Activated CD4-positive, alpha-beta T cell treated with anti-CD3 and anti-CD28 coated beads, Interleukin-2, amount 50 U/mL, for 4 hours (primary cell): Measurements from ENCODE around the gene CEP164.
"Not testable (repeated sequence)": the region's sequence is repeated elsewhere in the genome, so short reads cannot be mapped to it uniquely, and the experiment has no call there.

Source experiments
- DNase-seq, 2 experiments: peaks; one replicate each; pipeline ENCODE4 v3.0.0-alpha.2; 2020

The CEP164 gene

GRCh38 chr11:117399100-117399840 lies 71.6 kb downstream of the CEP164 start:
- not testable (repeated sequence) for DNase-seq

- DNase-seq: not testable (repeated sequence)
Measured at GRCh38 chr11:117405898-117406297, 78.2 kb downstream of the CEP164 start.

- no peak for DNase-seq
Measured at GRCh38 chr11:117407016-117407415, 79.4 kb downstream of the CEP164 start.

DNA sequence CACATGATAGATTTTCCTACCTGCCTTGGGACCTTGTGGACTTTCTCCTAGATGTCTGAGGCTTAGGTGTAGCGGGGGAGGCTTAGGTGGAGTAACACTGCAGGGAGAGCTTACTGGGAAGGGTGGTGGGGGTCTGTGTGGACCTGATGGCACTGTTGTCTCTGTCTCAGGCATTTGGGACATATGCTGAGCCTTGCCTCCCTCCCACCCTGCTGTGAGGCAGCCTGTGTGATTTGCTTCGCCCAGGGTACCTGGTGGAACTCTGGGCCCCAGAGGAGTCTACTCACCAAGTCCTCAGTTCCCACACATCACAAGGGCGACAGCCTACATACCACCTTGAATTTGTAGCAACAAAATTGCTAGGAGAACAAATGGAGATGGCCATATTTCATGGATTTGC lies 80.7 kb downstream of the CEP164 start:
- no peak for DNase-seq

GRCh38 chr11:117409511-117409910 lies 81.9 kb downstream of the CEP164 start:
- no peak for DNase-seq

- DNase-seq: no peak
Measured at GRCh38 chr11:117410238-117410637, 82.6 kb downstream of the CEP164 start.

DNA sequence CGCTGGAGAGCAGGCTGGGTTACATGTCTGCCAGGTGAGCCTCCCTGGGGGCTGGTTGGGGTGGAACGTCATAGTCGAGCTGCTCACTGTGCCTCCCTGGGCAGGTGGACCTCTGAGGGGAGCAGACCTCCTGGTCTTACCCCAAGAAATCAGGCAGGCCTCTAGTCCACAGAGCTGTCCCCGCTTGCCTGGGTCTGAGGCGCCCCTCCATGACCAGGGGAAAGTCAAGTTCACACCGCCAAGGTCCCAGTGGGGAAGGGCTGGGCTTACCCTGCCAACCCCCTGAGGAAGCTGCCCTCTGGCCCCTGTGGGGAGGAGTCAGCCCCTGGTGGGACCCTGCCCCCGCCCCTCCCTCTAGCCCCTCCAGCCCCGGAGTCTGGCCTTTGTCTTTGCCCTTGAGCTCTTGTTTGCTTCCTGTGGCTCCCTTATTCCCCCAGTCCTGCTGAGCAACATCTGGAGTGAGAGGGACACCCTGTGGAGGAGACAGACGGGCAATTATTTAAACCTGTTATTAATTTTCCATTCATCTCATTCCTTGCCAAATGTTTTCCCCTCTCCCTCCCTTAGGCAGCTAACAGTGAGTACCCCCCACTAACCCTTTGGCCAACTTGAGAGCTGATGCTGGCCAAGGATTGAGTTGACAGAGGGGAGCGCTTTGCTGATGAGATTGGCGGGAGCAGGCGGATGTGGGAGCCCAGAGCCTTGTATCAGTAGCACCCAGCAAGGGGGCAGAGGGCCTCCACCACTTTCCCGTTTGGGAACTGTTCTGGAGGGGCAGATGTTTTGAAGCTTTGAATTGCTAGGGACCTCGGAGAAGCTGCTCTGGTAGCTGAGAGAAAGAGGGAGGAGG lies 83.4 kb downstream of the CEP164 start:
- no peak for DNase-seq

DNA sequence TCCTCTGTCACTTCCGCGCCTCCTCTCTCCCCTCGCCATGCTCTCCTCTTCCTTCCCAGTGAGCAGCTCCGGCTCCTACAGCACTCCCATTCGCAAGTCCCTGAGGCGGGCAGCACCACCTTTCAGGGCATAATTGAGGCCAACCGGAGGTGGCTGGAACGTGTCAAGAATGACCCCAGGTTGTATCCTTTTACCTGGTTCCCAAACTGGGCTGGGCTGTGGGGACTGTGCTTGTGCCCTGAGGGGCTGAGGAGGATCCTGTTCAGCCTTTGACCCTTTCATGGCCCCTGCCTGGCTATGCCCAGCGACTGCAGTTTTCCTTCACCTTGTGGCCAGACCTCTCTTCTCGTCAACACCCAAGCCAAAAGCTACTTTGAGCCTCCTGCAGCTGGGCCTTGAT lies 84.1 kb downstream of the CEP164 start:
- no peak for DNase-seq

- DNase-seq: no peak
Measured at GRCh38 chr11:117412176-117412575, 84.5 kb downstream of the CEP164 start.

GRCh38 chr11:117412653-117413275 lies 85.1 kb downstream of the CEP164 start:
- DNase-seq: no peak

GRCh38 chr11:117413616-117414015 lies 86.0 kb downstream of the CEP164 start:
- no peak for DNase-seq

- no peak for DNase-seq
Measured at GRCh38 chr11:117414724-117415123, 87.1 kb downstream of the CEP164 start.

DNA sequence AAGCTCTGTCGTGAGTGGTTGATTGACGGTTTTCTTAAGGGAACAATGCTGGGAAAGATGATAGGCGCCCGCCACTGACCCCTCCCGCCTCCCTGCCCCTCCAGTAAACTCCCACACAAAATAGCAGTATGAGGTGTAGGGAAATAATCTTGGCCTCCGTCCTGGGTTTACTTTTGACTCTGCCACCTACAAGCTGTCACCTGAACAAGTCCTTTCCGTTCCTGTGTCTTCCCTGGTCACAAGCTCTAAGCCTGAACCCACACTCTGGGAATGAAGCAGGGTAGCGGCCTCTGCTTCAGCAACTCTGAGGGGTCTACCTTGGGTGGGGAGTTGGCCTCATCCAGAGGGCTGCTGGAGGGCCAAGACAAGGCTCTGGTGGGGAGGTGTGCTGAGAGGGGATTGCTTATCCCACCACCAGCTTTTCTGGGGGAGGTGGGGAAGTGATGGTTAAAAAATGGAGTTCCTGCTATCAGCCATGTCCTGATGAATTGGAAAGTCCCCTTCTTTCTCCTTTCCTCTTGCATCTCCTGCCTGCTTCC lies 87.8 kb downstream of the CEP164 start:
- no peak for DNase-seq

GRCh38 chr11:117417342-117417741 lies 89.7 kb downstream of the CEP164 start:
- no peak for DNase-seq

GRCh38 chr11:117417856-117418255 lies 90.2 kb downstream of the CEP164 start:
- no peak for DNase-seq

GRCh38 chr11:117418737-117419481 lies 91.3 kb downstream of the CEP164 start:
- DNase-seq: no peak

- DNase-seq: no peak
Measured at GRCh38 chr11:117419482-117420142, 92.0 kb downstream of the CEP164 start.

GRCh38 chr11:117420143-117420485 lies 92.5 kb downstream of the CEP164 start:
- DNase-seq: no peak

- DNase-seq: no peak
Measured at GRCh38 chr11:117420598-117420997, 92.9 kb downstream of the CEP164 start.

DNA sequence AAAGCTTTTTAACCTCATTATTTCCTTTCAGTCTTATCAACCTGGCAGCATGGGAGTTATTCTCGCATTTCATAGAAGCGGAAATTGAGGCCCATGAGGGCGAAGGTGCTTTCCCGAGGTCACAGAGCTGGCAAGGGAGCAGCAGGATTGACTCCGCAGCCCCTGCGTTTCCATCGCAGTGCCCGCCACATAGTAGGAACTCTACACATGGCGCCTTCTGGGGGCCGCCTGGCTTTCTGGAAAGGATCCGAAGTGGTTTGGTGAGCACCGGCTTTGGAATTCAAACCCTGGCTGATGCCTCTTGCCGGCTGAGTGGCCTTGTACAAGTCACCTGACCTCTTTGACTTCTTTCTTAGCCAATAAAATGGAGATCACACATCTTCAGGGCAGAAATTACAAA lies 93.4 kb downstream of the CEP164 start:
- no peak for DNase-seq

DNA sequence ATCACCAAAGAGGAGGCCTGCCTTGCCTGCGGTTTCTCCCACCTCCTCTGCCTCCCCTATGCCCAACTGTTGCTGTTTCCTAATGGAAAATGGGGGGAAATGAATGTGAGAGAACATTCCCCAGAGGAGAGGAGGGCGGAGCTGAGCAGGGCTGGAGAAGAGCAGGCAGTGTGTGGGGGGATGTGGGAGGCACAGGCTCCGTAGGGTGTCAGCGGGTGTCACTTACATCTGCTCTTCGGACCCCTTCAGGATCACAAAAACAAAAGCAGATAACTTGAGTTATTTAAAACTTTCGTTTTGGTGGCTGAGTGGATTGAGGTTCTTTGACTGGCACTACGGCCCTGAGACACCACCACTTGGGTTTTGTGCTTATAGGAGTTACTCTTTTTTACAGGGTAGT lies 93.8 kb downstream of the CEP164 start:
- DNase-seq: no peak

DNA sequence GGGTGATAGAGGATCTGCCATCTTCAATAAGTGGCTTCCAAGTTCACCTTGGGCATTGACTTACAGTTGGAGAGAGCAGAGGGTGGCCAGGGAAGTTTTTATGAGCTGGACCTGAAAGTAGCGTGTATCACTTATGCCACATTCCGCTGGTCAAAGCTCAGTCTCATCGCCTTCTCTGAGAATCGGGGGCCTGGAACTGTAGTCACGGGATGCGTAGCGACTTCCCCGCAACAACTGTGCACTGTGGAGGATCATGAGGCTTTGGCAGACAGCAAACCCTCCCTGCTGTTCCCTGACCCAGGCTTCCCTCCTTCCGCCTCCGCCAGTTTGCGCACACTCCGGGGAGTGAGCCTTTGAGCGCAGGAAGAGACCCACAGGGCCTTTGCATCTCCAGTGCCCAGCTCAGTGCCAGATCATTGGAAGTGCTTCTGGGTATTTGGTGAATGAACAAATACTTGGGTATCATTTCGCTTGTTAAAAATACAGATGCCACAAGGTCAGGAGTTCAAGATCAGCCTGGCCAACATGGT lies 95.5 kb downstream of the CEP164 start:
- no peak for DNase-seq
